ENCODE measurements around the gene LCP2.

Gene LCP2

GRCh38 chr5:170277867-170278281, 19.7 kb downstream of the LCP2 start:
- H3K4me3 ChIP-seq, result no peak overlapping the region
- intact Hi-C loops (cut with DNase I; ENCODE audit: low total_unique reads), result no loop called here
- H3K9me3 ChIP-seq, result no peaks in the 10 kb centered on the region
- H3K4me1 ChIP-seq, result peaks cover 0 to 21% (median 15%) of the 10 kb centered on the region in 4 donors
- H3K36me3 ChIP-seq, result no peaks in the 10 kb centered on the region
- no peak for DNase-seq
- peaks cover 0 to 2% of the 10 kb centered on the region in 2 donors for H3K27me3 ChIP-seq
- TF ChIP-seq, protein P1, sequence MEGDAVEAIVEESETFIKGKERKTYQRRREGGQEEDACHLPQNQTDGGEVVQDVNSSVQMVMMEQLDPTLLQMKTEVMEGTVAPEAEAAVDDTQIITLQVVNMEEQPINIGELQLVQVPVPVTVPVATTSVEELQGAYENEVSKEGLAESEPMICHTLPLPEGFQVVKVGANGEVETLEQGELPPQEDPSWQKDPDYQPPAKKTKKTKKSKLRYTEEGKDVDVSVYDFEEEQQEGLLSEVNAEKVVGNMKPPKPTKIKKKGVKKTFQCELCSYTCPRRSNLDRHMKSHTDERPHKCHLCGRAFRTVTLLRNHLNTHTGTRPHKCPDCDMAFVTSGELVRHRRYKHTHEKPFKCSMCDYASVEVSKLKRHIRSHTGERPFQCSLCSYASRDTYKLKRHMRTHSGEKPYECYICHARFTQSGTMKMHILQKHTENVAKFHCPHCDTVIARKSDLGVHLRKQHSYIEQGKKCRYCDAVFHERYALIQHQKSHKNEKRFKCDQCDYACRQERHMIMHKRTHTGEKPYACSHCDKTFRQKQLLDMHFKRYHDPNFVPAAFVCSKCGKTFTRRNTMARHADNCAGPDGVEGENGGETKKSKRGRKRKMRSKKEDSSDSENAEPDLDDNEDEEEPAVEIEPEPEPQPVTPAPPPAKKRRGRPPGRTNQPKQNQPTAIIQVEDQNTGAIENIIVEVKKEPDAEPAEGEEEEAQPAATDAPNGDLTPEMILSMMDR (IDR thresholded peaks at IDR 0.05), result no peak
- H3K27ac ChIP-seq, result no peak overlapping the region

GRCh38 chr5:170276140-170276539, 21.4 kb downstream of the LCP2 start:
- no peak for DNase-seq
- Histone ChIP-seq H3K27ac (no peak overlapping the region), H3K36me3 (no peaks in the 10 kb centered on the region), H3K4me3 (no peak overlapping the region), H3K27me3 (peaks cover 0 to 2% of the 10 kb centered on the region in 2 donors), H3K9me3 (no peaks in the 10 kb centered on the region), H3K4me1 (peaks cover 0 to 21% (median 15%) of the 10 kb centered on the region in 4 donors)
- intact Hi-C loops (cut with DNase I; ENCODE audit: low total_unique reads), result no loop called here
- TF ChIP-seq, protein P1 (IDR thresholded peaks at IDR 0.05), result no peak

GRCh38 chr5:170275376-170275994, 22.1 kb downstream of the LCP2 start:
- intact Hi-C loops (cut with DNase I; ENCODE audit: low total_unique reads), result no loop called here
- peaks cover 0 to 2% of the 10 kb centered on the region in 2 donors for H3K27me3 ChIP-seq
- no peak overlapping the region for H3K4me3 ChIP-seq
- peaks cover 0 to 19% (median 13%) of the 10 kb centered on the region in 4 donors for H3K4me1 ChIP-seq
- no peaks in the 10 kb centered on the region for H3K36me3 ChIP-seq
- DNase-seq, result no peak
- H3K9me3 ChIP-seq, result no peaks in the 10 kb centered on the region
- TF ChIP-seq, protein P1 (IDR thresholded peaks at IDR 0.05), result no peak
- no peak overlapping the region for H3K27ac ChIP-seq

DNA sequence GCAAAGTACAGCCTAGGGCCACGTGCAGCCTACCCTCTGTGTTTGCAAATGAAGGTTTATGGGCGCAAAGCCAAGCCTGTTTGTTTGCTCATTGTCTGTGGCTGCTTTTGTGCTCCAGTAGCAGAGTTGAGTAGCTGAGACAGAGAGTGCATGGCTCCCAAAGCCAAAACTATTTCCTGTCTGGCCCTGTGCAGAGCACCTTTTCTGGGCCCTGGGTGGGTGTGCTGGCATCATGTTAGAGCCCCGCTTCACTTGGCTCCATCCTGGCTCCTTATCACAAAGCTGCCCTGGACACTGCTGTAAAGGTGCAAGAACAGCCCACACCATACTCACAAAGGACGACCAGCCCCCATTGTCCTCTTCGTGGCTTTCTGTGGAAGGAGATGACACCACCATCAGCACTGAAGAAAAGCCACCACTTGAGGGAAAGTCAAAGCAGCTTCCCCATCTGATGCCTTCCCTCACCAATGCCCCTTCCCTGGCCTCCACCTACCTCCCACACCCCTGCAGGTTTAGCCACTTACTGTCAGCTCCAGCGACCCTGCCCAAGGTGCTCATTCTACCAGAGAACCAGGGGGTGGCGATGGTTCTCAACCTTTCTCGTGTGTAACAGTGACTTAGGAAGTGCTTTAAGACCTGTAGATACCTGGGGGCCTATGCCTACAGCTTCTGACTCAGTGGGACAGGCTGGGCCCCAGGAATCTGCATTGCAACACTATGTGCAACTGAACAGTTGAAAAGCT, 23.4 kb downstream of the LCP2 start:
- intact Hi-C loops (cut with DNase I; ENCODE audit: low total_unique reads), result no loop called here
- Histone ChIP-seq H3K27ac (no peak overlapping the region), H3K36me3 (no peaks in the 10 kb centered on the region), H3K4me3 (no peak overlapping the region), H3K27me3 (peaks cover 0 to 2% of the 10 kb centered on the region in 2 donors), H3K9me3 (no peaks in the 10 kb centered on the region), H3K4me1 (peaks cover 0 to 5% (median 2%) of the 10 kb centered on the region in 4 donors)
- DNase-seq, result no peak
- TF ChIP-seq, protein P1 (IDR thresholded peaks at IDR 0.05), result peak in 1 of 2 experiments; percentile 11

DNA sequence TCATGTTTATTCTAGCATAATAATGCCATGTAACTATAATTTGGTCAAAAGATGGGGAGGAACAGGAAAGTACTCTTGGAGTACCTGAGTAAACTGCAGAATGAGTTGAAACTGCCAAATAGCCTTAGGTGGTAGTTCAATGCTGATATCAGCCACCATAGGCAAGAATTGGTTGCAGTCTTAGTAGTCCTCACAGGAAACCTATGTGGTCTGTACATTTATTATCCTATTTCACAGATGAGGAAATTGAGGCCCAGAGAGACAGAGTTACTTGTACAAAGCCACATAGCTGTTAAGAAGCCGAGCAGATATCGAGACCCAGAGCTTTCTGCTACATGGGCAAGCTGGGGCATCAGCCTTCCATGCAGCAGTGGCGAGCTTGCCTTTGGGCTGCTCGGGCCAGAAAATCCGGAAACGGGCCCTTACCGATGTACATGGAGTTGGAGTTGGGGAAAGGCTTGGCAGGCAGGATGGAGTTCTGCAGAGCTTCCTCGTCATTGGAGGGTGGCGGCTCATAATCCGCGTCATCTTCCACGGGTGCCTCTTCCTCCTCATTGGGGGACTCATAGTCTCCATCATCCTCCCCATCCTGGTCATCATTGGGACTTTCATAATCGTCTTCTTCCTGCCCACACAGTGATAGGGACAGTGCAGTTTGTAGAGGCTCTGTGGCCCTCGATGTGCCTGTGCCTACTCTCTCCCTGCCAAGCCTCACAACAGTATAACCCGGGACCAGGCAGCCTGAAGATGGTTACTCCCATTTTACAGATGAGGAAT, 27.1 kb downstream of the LCP2 start:
- Histone ChIP-seq H3K27ac (no peak overlapping the region), H3K4me1 (peaks cover 0 to 7% (median 3%) of the 10 kb centered on the region in 4 donors), H3K27me3 (peaks cover 0 to 20% of the 10 kb centered on the region in 2 donors), H3K4me3 (no peak overlapping the region), H3K36me3 (no peaks in the 10 kb centered on the region), H3K9me3 (no peaks in the 10 kb centered on the region)
- TF ChIP-seq, protein P1 (IDR thresholded peaks at IDR 0.05), result no peak
- intact Hi-C loops (cut with DNase I; ENCODE audit: low total_unique reads), result no loop called here
- DNase-seq, result no peak
